Measurements from ENCODE around the gene TUBB4B. TPM values are rescaled to one million over a fixed set of nuclear protein-coding genes. Genes with fewer than 3 reads are reported as not detected.

Gene TUBB4B
- total RNA-seq, 1 donor = 67.7 TPM

GRCh38 chr9:137243626-137244485, 2.8 kb downstream of the TUBB4B start:
- Histone ChIP-seq H3K4me2 (ENCODE audit: insufficient read depth, low read length) (peak overlapping the region; percentile 4), H3K27ac (ENCODE audit: low read depth, low read length) (no peak overlapping the region), H3K79me2 (ENCODE audit: insufficient read depth, low read length) (peaks cover 26% of the 10 kb centered on the region), H3K4me3 (ENCODE audit: insufficient read depth, low read length) (no peak overlapping the region), H4K20me1 (ENCODE audit: insufficient read depth, low read length) (peaks cover 31% of the 10 kb centered on the region), H3K4me1 (ENCODE audit: insufficient read depth, low read length) (peaks cover 8% of the 10 kb centered on the region), H3K9me3 (ENCODE audit: low read depth, low read length) (no peaks in the 10 kb centered on the region), H3K36me3 (ENCODE audit: insufficient read depth, low read length) (peaks cover 20% of the 10 kb centered on the region), H2AFZ (ENCODE audit: low read length) (no peak overlapping the region), H3K27me3 (ENCODE audit: insufficient read depth, low read length) (no peaks in the 10 kb centered on the region)
- DNase-seq (ENCODE audit: insufficient read length, low spot score, missing footprints) = peak; percentile 84
- TF ChIP-seq, protein P1, sequence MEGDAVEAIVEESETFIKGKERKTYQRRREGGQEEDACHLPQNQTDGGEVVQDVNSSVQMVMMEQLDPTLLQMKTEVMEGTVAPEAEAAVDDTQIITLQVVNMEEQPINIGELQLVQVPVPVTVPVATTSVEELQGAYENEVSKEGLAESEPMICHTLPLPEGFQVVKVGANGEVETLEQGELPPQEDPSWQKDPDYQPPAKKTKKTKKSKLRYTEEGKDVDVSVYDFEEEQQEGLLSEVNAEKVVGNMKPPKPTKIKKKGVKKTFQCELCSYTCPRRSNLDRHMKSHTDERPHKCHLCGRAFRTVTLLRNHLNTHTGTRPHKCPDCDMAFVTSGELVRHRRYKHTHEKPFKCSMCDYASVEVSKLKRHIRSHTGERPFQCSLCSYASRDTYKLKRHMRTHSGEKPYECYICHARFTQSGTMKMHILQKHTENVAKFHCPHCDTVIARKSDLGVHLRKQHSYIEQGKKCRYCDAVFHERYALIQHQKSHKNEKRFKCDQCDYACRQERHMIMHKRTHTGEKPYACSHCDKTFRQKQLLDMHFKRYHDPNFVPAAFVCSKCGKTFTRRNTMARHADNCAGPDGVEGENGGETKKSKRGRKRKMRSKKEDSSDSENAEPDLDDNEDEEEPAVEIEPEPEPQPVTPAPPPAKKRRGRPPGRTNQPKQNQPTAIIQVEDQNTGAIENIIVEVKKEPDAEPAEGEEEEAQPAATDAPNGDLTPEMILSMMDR (IDR thresholded peaks at IDR 0.05; ENCODE audit: extremely low read depth, low read depth, low read length) = no peak

- Histone ChIP-seq H3K79me2 (ENCODE audit: insufficient read depth, low read length) (peaks cover 23% of the 10 kb centered on the region), H3K36me3 (ENCODE audit: insufficient read depth, low read length) (peaks cover 20% of the 10 kb centered on the region), H3K4me3 (ENCODE audit: insufficient read depth, low read length) (no peak overlapping the region), H3K4me2 (ENCODE audit: insufficient read depth, low read length) (no peak overlapping the region), H3K27ac (ENCODE audit: low read depth, low read length) (no peak overlapping the region), H3K4me1 (ENCODE audit: insufficient read depth, low read length) (peaks cover 8% of the 10 kb centered on the region), H3K27me3 (ENCODE audit: insufficient read depth, low read length) (peaks cover 3% of the 10 kb centered on the region), H4K20me1 (ENCODE audit: insufficient read depth, low read length) (peaks cover 31% of the 10 kb centered on the region), H2AFZ (ENCODE audit: low read length) (no peak overlapping the region), H3K9me3 (ENCODE audit: low read depth, low read length) (no peaks in the 10 kb centered on the region)
- peak; percentile 89 for DNase-seq (ENCODE audit: insufficient read length, low spot score, missing footprints)
- TF ChIP-seq, protein P1 (IDR thresholded peaks at IDR 0.05; ENCODE audit: extremely low read depth, low read depth, low read length) = no peak
Measured at GRCh38 chr9:137244486-137245449, 3.7 kb downstream of the TUBB4B start.

DNA sequence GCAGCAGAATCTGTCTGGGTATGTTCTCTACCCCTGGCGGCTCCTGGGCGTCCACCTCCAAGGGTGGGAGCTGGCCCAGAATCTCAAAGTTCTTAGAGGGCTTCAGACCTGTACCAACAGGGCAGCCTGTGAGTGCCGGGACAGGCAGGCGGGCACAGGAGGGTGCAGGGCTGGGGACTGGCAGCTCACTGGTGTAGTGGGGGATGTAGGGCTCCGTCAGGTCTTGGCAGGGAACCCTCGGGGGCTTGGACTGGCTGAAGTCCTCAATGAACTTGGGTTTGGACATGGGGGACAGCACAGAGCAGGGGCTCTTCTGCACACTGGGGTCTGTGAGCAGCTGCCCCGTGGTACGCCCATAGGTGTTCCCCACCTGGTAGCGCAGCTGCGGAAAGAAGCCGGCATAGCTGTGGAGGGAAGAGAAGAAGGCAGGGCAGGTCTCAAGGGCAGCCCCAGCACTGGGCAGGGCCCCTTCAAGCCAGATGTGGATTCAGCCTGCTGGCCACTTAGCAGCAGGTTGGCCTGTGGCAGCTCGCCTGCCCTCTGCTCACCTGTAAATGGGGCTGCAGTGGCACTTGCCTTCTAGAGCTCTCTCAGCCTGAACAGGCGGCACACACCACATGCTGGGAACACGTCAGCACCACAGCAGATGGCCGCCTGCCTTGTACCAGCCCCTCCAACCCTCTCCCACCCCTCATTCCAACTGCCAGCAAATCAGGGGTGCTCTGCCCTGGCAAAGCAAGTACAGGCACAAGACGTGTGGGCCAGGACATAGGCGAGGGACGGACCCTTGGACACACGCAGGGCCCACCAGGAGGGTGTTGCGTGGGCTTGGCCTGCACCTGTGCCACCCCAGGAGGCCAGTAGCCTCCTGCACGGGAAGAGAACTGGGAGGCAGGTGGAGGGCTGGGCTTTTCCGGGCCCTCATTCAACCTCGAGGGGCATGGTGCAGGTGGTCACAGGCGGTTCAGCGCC, 4.6 kb downstream of the TUBB4B start:
- TF ChIP-seq, protein P1 (IDR thresholded peaks at IDR 0.05; ENCODE audit: extremely low read depth, low read depth, low read length) = no peak
- peak; percentile 79 for DNase-seq (ENCODE audit: insufficient read length, low spot score, missing footprints)
- Histone ChIP-seq H3K4me1 (ENCODE audit: insufficient read depth, low read length) (peaks cover 8% of the 10 kb centered on the region), H3K9me3 (ENCODE audit: low read depth, low read length) (no peaks in the 10 kb centered on the region), H3K4me3 (ENCODE audit: insufficient read depth, low read length) (no peak overlapping the region), H3K27ac (ENCODE audit: low read depth, low read length) (no peak overlapping the region), H3K4me2 (ENCODE audit: insufficient read depth, low read length) (no peak overlapping the region), H3K36me3 (ENCODE audit: insufficient read depth, low read length) (peaks cover 20% of the 10 kb centered on the region), H4K20me1 (ENCODE audit: insufficient read depth, low read length) (peaks cover 31% of the 10 kb centered on the region), H2AFZ (ENCODE audit: low read length) (no peak overlapping the region), H3K79me2 (ENCODE audit: insufficient read depth, low read length) (peaks cover 23% of the 10 kb centered on the region), H3K27me3 (ENCODE audit: insufficient read depth, low read length) (peaks cover 5% of the 10 kb centered on the region)
